HG03108 (cell line): Measurements from ENCODE around the gene CCDC158.
"Not testable (repeated sequence)": the region's sequence is repeated elsewhere in the genome, so short reads cannot be mapped to it uniquely, and the experiment has no call there.

ENCODE experiments used
- ATAC-seq: cut with Tn5 transposase; IDR thresholded peaks from one replicate; pipeline ENCODE4 v1.9.1; 2021; ENCODE audit warnings: moderate library complexity; ENCODE audit not compliant: unreplicated experiment

Gene CCDC158

GRCh38 chr4:76373919-76374552 lies 46.9 kb downstream of the CCDC158 start:
- ATAC-seq = no peak

- ATAC-seq = no peak
Measured at GRCh38 chr4:76366737-76367136, 54.2 kb downstream of the CCDC158 start.

- no peak for ATAC-seq
Measured at GRCh38 chr4:76365636-76366035, 55.3 kb downstream of the CCDC158 start.

- no peak for ATAC-seq
Measured at GRCh38 chr4:76364763-76365162, 56.2 kb downstream of the CCDC158 start.

- ATAC-seq = no peak
Measured at GRCh38 chr4:76363556-76364290, 57.2 kb downstream of the CCDC158 start.

- ATAC-seq = no peak
Measured at GRCh38 chr4:76361689-76362412, 59.1 kb downstream of the CCDC158 start.

GRCh38 chr4:76359881-76360466 lies 61.0 kb downstream of the CCDC158 start:
- not testable (repeated sequence) for ATAC-seq

- ATAC-seq = no peak
Measured at GRCh38 chr4:76357981-76358380, 63.0 kb downstream of the CCDC158 start.

- ATAC-seq = no peak
Measured at GRCh38 chr4:76354517-76355473, 66.1 kb downstream of the CCDC158 start.

GRCh38 chr4:76342803-76343202 lies 78.1 kb downstream of the CCDC158 start:
- ATAC-seq = no peak

GRCh38 chr4:76342191-76342590 lies 78.8 kb downstream of the CCDC158 start:
- no peak for ATAC-seq

GRCh38 chr4:76341063-76341462 lies 79.9 kb downstream of the CCDC158 start:
- ATAC-seq = no peak

- no peak for ATAC-seq
Measured at GRCh38 chr4:76339364-76339763, 81.6 kb downstream of the CCDC158 start.

- no peak for ATAC-seq
Measured at GRCh38 chr4:76334885-76335284, 86.1 kb downstream of the CCDC158 start.

- no peak for ATAC-seq
Measured at GRCh38 chr4:76326515-76326914, 94.4 kb downstream of the CCDC158 start.

- no peak for ATAC-seq
Measured at GRCh38 chr4:76325072-76325471, 95.9 kb downstream of the CCDC158 start.

GRCh38 chr4:76322236-76322635 lies 98.7 kb downstream of the CCDC158 start:
- no peak for ATAC-seq

- ATAC-seq = no peak
Measured at GRCh38 chr4:76316131-76316530, 104.8 kb downstream of the CCDC158 start.

GRCh38 chr4:76315267-76315918 lies 105.5 kb downstream of the CCDC158 start:
- ATAC-seq = no peak

- ATAC-seq = no peak
Measured at GRCh38 chr4:76313547-76313946, 107.4 kb downstream of the CCDC158 start.
